Renal cortical epithelial cell (primary cell): ENCODE results near the gene TBC1D17. TPM values are rescaled to one million over a fixed set of nuclear protein-coding genes. Genes with fewer than 3 reads are reported as not detected.

Experiments used
- DNase-seq: peaks from one replicate; pipeline ENCODE4 v3.0.0-alpha.2; 2011; ENCODE audit warnings: low read depth
- total RNA-seq: library from RNA; depleted of rRNA; stranded (reverse); fragments of >200 nt; gene quantifications from 2 replicates; pipeline ENCODE4 v1.2.3, GENCODE V29; 2014

TBC1D17 gene
- total RNA-seq, 1 donor from 2014 or later = 12.1 TPM

GRCh38 chr19:49848938-49849337, 28.6 kb upstream of the TBC1D17 start:
- peak; percentile 16 for DNase-seq

GRCh38 chr19:49849433-49850220, 27.9 kb upstream of the TBC1D17 start:
- DNase-seq = no peak

- no peak for DNase-seq
Observed at GRCh38 chr19:49850221-49850486, 27.3 kb upstream of the TBC1D17 start.

GRCh38 chr19:49850487-49851342, 26.8 kb upstream of the TBC1D17 start, which contains the start of gene PTOV1:
Gene PTOV1 (plus strand): TSS chr19:49851159.
- DNase-seq = peak; percentile 78

- DNase-seq = no peak
Observed at GRCh38 chr19:49851456-49852259, 25.8 kb upstream of the TBC1D17 start.

GRCh38 chr19:49852631-49853126, 24.8 kb upstream of the TBC1D17 start:
- DNase-seq = no peak

- no peak for DNase-seq
Observed at GRCh38 chr19:49853852-49854377, 23.6 kb upstream of the TBC1D17 start.

GRCh38 chr19:49854378-49855263, 22.9 kb upstream of the TBC1D17 start:
- DNase-seq = no peak

GRCh38 chr19:49855277-49855675, 22.2 kb upstream of the TBC1D17 start:
- DNase-seq = no peak

GRCh38 chr19:49855676-49856573, 21.6 kb upstream of the TBC1D17 start:
- no peak for DNase-seq

GRCh38 chr19:49856574-49857021, 20.9 kb upstream of the TBC1D17 start:
- no peak for DNase-seq

- no peak for DNase-seq
Observed at GRCh38 chr19:49857061-49857837, 20.3 kb upstream of the TBC1D17 start.

GRCh38 chr19:49857838-49858087, 19.7 kb upstream of the TBC1D17 start:
- DNase-seq = no peak

- no peak for DNase-seq
Observed at GRCh38 chr19:49858088-49858985, 19.2 kb upstream of the TBC1D17 start.

GRCh38 chr19:49859682-49860335, 17.7 kb upstream of the TBC1D17 start:
- no peak for DNase-seq

- DNase-seq = no peak
Observed at GRCh38 chr19:49860336-49861102, 17.0 kb upstream of the TBC1D17 start.

- DNase-seq = no peak
Observed at GRCh38 chr19:49861107-49861506, 16.4 kb upstream of the TBC1D17 start.
